ENCODE results near the gene HSPA4.
"Not testable (repeated sequence)": the region's sequence is repeated elsewhere in the genome, so short reads cannot be mapped to it uniquely, and the experiment has no call there.

The HSPA4 gene

GRCh38 chr5:133128066-133128465 lies 76.3 kb downstream of the HSPA4 start:
- DNase-seq: no peak

GRCh38 chr5:133129289-133129688 lies 77.5 kb downstream of the HSPA4 start:
- no peak for DNase-seq

GRCh38 chr5:133129950-133130349 lies 78.1 kb downstream of the HSPA4 start:
- DNase-seq: no peak

- DNase-seq: no peak
Observed at GRCh38 chr5:133130387-133131118, 78.7 kb downstream of the HSPA4 start.

GRCh38 chr5:133132717-133133116 lies 80.9 kb downstream of the HSPA4 start:
- DNase-seq: no peak

- not testable (repeated sequence) for DNase-seq
Observed at GRCh38 chr5:133133241-133133640, 81.4 kb downstream of the HSPA4 start.

GRCh38 chr5:133136890-133137289 lies 85.1 kb downstream of the HSPA4 start:
- DNase-seq: not testable (repeated sequence)

GRCh38 chr5:133140311-133140710 lies 88.5 kb downstream of the HSPA4 start:
- no peak for DNase-seq

- no peak for DNase-seq
Observed at GRCh38 chr5:133141746-133142145, 89.9 kb downstream of the HSPA4 start.

GRCh38 chr5:133142782-133143181 lies 91.0 kb downstream of the HSPA4 start:
- no peak for DNase-seq

- DNase-seq: no peak
Observed at GRCh38 chr5:133144245-133144981, 92.6 kb downstream of the HSPA4 start.

GRCh38 chr5:133145436-133146170 lies 93.8 kb downstream of the HSPA4 start:
- DNase-seq: no peak

GRCh38 chr5:133147411-133147810 lies 95.6 kb downstream of the HSPA4 start:
- peak; percentile 6 for DNase-seq

GRCh38 chr5:133147815-133148567 lies 96.2 kb downstream of the HSPA4 start:
- no peak for DNase-seq

- no peak for DNase-seq
Observed at GRCh38 chr5:133149345-133149744, 97.5 kb downstream of the HSPA4 start.

GRCh38 chr5:133150909-133151544 lies 99.2 kb downstream of the HSPA4 start:
- no peak for DNase-seq

- DNase-seq: no peak
Observed at GRCh38 chr5:133154274-133155075, 102.7 kb downstream of the HSPA4 start.

GRCh38 chr5:133155326-133155969 lies 103.6 kb downstream of the HSPA4 start:
- DNase-seq: no peak

Measured in hematopoietic multipotent progenitor cell treated with erythropoietin and hydrocortisone succinate and interleukin-3 and kit ligand, for 8 days (in vitro differentiated cells).